Calu3 (cell line): ENCODE measurements around the gene LRRC27. TPM values are rescaled to one million over a fixed set of nuclear protein-coding genes. Genes with fewer than 3 reads are reported as not detected.

ENCODE experiments used
- BruUV-seq: library from RNA; stranded (reverse); fragments of 400-500 nt; replicated peaks from 2 replicates; lab custom pipeline; 2021; lab: Mats Ljungman, UMichigan
- CTCF ChIA-PET: fragments of 300-600 bp; sonication (Branson Sonifier 250); formaldehyde crosslinking; loops from one replicate; lab custom pipeline; 2022; ENCODE audit warnings: antibody characterized with exemption; lab: Charles Lee
- DNase-seq: peaks from one replicate; pipeline ENCODE4 v3.0.0; 2022
- H3K27ac Mint-ChIP-seq: one replicate; pipeline ENCODE4 v1.8.0; 2022; ENCODE audit warnings: mixed read lengths; ENCODE audit not compliant: unreplicated experiment
- H3K27me3 Mint-ChIP-seq: one replicate; pipeline ENCODE4 v1.8.0; 2022; ENCODE audit warnings: mixed read lengths; ENCODE audit not compliant: unreplicated experiment
- H3K36me3 Mint-ChIP-seq: one replicate; pipeline ENCODE4 v1.8.0; 2022; ENCODE audit warnings: mild to moderate bottlenecking, moderate library complexity, mixed read lengths; ENCODE audit not compliant: insufficient read depth, unreplicated experiment
- H3K4me1 Mint-ChIP-seq: one replicate; pipeline ENCODE4 v1.8.0; 2022; ENCODE audit warnings: mild to moderate bottlenecking, low read depth, mixed read lengths; ENCODE audit not compliant: unreplicated experiment
- H3K4me3 Mint-ChIP-seq: one replicate; pipeline ENCODE4 v1.8.0; 2022; ENCODE audit warnings: mild to moderate bottlenecking, low read depth, moderate library complexity, mixed read lengths; ENCODE audit not compliant: unreplicated experiment
- H3K9me3 Mint-ChIP-seq: one replicate; pipeline ENCODE4 v1.8.0; 2022; ENCODE audit warnings: low read depth, mixed read lengths; ENCODE audit not compliant: unreplicated experiment
- CTCF ChIP-seq: fragments of 200-600 bp; IDR thresholded peaks from one replicate; pipeline ENCODE4 v1.8.0; 2022; ENCODE audit warnings: antibody characterized with exemption; ENCODE audit not compliant: unreplicated experiment
- intact Hi-C: fragments of 100-400 bp; cut with micrococcal nuclease; formaldehyde crosslinking; loops from one replicate; pipeline ENCODE4 v1.10.0; 2022; ENCODE audit not compliant: unreplicated experiment
- total RNA-seq: library from RNA; stranded (reverse); gene quantifications from 2 replicates; pipeline ENCODE4 v1.2.3, GENCODE V29; 2022

Gene LRRC27
- total RNA-seq, 1 experiment from 2014 or later = 4.6 TPM

GRCh38 chr10:132361581-132362101 is 29.6 kb downstream of the LRRC27 start:
- H3K4me3 Mint-ChIP-seq = no peak overlapping the region
- H3K9me3 Mint-ChIP-seq = no peaks in the 10 kb centered on the region
- BruUV-seq = no TSS peak
- CTCF ChIA-PET = no interaction called here
- no peaks in the 10 kb centered on the region for H3K4me1 Mint-ChIP-seq
- DNase-seq = no peak
- H3K27me3 Mint-ChIP-seq = no peaks in the 10 kb centered on the region
- peaks cover 5% of the 10 kb centered on the region for H3K36me3 Mint-ChIP-seq
- no peak overlapping the region for H3K27ac Mint-ChIP-seq
- intact Hi-C loops = no loop called here
- no peak for TF ChIP-seq CTCF

DNA sequence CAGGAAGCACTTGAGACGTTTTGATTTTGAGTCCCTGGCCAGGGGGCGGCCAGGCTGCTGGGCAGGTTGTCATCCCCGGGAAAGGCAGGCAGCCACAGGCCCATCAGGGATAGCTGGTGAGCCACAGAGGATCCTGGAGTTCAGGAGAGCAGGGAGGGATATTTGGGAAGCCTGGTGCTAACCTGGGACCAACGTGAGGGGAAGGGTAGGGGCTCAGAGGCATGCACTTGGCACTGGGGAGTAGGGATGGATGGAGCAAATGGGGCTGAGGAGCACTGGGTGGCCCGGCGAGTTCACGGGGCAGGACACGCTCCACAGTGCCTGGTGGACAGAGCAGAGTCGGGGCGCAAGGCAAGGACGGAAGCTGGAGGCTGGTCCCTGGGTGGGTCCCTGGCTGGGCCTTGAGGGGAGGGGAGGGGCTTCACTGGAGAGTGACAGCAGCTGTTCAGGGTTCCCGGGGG is 30.2 kb downstream of the LRRC27 start:
- TF ChIP-seq CTCF = no peak
- intact Hi-C loops = no loop called here
- no peaks in the 10 kb centered on the region for H3K4me1 Mint-ChIP-seq
- CTCF ChIA-PET = no interaction called here
- peaks cover 5% of the 10 kb centered on the region for H3K36me3 Mint-ChIP-seq
- no peak for DNase-seq
- H3K27me3 Mint-ChIP-seq = no peaks in the 10 kb centered on the region
- H3K27ac Mint-ChIP-seq = no peak overlapping the region
- no TSS peak for BruUV-seq
- no peak overlapping the region for H3K4me3 Mint-ChIP-seq
- no peaks in the 10 kb centered on the region for H3K9me3 Mint-ChIP-seq

DNA sequence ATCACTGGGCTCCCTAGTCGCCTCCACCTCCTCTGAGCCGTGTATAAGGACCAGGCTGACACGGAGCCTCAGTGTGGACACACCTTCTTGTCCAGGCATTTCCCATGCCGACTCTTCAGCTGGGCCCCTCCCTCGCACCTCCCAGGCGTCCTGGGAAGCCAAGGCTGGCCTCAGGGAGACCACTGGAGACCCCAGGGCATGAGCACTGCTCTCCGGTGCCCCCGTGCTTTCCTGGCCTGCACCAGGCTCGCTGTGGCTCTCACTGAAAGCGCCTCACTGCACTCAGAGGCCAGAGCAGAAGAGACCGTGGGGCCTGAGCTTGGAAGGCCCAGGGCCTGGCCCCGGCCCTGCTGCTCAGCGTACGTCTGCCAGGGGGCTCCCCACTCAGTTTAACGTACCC is 31.4 kb downstream of the LRRC27 start:
- no peak overlapping the region for H3K4me3 Mint-ChIP-seq
- no TSS peak for BruUV-seq
- peaks cover 5% of the 10 kb centered on the region for H3K36me3 Mint-ChIP-seq
- no peaks in the 10 kb centered on the region for H3K4me1 Mint-ChIP-seq
- H3K9me3 Mint-ChIP-seq = no peaks in the 10 kb centered on the region
- H3K27me3 Mint-ChIP-seq = no peaks in the 10 kb centered on the region
- CTCF ChIA-PET = no interaction called here
- H3K27ac Mint-ChIP-seq = no peak overlapping the region
- no peak for TF ChIP-seq CTCF
- DNase-seq = no peak
- intact Hi-C loops = no loop called here

DNA sequence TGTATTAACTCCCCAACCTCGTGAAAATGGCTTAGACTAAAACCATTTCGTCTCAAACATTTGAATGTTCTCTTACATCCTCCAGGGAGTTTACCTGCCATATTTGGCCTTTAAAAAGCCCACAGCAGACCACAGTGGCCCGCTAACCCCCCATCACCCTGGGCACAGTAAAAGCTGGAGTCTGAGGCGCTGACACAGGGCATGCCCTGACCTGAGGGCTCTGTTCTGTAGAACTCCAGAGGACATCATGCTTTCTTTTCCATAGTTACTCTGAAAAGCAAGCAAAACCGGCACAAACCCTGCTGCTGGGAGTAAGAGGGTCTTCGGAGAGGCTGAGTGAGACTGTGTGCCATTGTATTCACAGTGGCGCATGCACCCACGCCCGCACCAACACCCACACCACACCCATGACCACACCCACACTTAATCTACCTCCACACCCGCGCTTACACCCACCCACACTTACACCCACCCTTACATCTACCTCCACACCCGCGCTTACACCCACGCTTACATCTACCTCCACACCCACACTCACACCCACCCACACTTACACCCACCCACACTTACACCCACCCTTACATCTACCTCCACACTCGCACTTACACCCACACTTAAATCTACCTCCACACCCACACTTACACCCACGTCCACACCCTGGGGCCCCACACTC is 32.1 kb downstream of the LRRC27 start:
- H3K4me3 Mint-ChIP-seq = no peak overlapping the region
- no peak overlapping the region for H3K27ac Mint-ChIP-seq
- no TSS peak for BruUV-seq
- no peaks in the 10 kb centered on the region for H3K9me3 Mint-ChIP-seq
- H3K4me1 Mint-ChIP-seq = no peaks in the 10 kb centered on the region
- peaks cover 5% of the 10 kb centered on the region for H3K36me3 Mint-ChIP-seq
- intact Hi-C loops = no loop called here
- no peaks in the 10 kb centered on the region for H3K27me3 Mint-ChIP-seq
- CTCF ChIA-PET = no interaction called here
- DNase-seq = no peak
- TF ChIP-seq CTCF = no peak
